HL-60 (cell line): Measurements from ENCODE around the gene VAV2.

Experiments
- DNase-seq, 2 experiments: peaks; one replicate each; pipeline ENCODE4 v3.0.0-alpha.2; 2010 to 2020; ENCODE audit warnings: low read depth in 1 of 2, low spot score in 1 of 2
- H3K27ac ChIP-seq: fragments of 250-450 bp; sonication (Bioruptor Pico); replicated peaks from 2 replicates; pipeline ENCODE4 v1.5.1; 2020; ENCODE audit warnings: mild to moderate bottlenecking, moderate library complexity
- H3K27me3 ChIP-seq: fragments of 250-450 bp; sonication (Bioruptor Pico); 2 replicates; pipeline ENCODE4 v1.5.1; 2021; ENCODE audit warnings: mild to moderate bottlenecking, moderate library complexity; ENCODE audit not compliant: insufficient read depth, poor library complexity, severe bottlenecking
- H3K4me3 ChIP-seq: replicated peaks from 2 replicates; pipeline ENCODE4 v1.5.1; 2011; ENCODE audit warnings: mild to moderate bottlenecking, control low read depth, low read length; ENCODE audit not compliant: insufficient read depth
- GABPA ChIP-seq: IDR thresholded peaks from 2 replicates; pipeline ENCODE4 v1.6.1; 2012; ENCODE audit warnings: low read depth
- POLR2AphosphoS5 ChIP-seq: IDR thresholded peaks from 2 replicates; pipeline ENCODE4 v1.6.1; 2012; ENCODE audit warnings: low read depth
- SPI1 ChIP-seq: IDR thresholded peaks from 2 replicates; pipeline ENCODE4 v1.6.1; 2012; ENCODE audit warnings: low read depth, mild to moderate bottlenecking, borderline replicate concordance
- TF ChIP-seq, protein P1 (sequence below): IDR thresholded peaks from 2 replicates; pipeline ENCODE4 v1.6.1; 2012; ENCODE audit warnings: low read depth; ENCODE audit not compliant: insufficient replicate concordance
- TF ChIP-seq, protein P2 (sequence below): IDR thresholded peaks from one replicate; pipeline ENCODE4 v1.5.1; 2011; ENCODE audit warnings: low read length, control low read depth, inconsistent platforms; ENCODE audit not compliant: insufficient read depth

The VAV2 gene

DNA sequence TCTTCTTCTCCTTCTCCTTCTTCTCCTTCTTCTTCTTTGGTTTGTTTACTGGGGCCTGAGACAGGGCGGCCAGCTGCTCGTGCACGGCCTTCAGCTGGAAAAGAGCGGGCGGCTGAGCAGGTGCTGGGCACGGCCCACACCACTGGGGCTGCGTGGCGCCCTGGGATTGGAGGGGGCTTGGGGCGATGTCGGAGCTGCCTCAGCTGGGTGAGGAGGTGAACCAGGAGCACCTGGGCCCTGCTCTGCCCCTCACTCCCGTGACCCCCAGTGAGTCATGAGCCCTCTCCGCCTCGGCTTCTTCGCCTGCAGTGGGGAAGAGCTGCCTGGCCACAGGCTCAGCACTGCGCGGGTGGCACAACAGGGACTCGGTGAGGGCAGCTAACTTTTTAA lies 48.0 kb upstream of the VAV2 start:
- H3K4me3 ChIP-seq: no peak overlapping the region
- TF ChIP-seq GABPA: no peak
- no peak for TF ChIP-seq POLR2AphosphoS5
- TF ChIP-seq, protein P1, sequence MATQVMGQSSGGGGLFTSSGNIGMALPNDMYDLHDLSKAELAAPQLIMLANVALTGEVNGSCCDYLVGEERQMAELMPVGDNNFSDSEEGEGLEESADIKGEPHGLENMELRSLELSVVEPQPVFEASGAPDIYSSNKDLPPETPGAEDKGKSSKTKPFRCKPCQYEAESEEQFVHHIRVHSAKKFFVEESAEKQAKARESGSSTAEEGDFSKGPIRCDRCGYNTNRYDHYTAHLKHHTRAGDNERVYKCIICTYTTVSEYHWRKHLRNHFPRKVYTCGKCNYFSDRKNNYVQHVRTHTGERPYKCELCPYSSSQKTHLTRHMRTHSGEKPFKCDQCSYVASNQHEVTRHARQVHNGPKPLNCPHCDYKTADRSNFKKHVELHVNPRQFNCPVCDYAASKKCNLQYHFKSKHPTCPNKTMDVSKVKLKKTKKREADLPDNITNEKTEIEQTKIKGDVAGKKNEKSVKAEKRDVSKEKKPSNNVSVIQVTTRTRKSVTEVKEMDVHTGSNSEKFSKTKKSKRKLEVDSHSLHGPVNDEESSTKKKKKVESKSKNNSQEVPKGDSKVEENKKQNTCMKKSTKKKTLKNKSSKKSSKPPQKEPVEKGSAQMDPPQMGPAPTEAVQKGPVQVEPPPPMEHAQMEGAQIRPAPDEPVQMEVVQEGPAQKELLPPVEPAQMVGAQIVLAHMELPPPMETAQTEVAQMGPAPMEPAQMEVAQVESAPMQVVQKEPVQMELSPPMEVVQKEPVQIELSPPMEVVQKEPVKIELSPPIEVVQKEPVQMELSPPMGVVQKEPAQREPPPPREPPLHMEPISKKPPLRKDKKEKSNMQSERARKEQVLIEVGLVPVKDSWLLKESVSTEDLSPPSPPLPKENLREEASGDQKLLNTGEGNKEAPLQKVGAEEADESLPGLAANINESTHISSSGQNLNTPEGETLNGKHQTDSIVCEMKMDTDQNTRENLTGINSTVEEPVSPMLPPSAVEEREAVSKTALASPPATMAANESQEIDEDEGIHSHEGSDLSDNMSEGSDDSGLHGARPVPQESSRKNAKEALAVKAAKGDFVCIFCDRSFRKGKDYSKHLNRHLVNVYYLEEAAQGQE: no peak
- TF ChIP-seq SPI1: no peak
- TF ChIP-seq, protein P2, sequence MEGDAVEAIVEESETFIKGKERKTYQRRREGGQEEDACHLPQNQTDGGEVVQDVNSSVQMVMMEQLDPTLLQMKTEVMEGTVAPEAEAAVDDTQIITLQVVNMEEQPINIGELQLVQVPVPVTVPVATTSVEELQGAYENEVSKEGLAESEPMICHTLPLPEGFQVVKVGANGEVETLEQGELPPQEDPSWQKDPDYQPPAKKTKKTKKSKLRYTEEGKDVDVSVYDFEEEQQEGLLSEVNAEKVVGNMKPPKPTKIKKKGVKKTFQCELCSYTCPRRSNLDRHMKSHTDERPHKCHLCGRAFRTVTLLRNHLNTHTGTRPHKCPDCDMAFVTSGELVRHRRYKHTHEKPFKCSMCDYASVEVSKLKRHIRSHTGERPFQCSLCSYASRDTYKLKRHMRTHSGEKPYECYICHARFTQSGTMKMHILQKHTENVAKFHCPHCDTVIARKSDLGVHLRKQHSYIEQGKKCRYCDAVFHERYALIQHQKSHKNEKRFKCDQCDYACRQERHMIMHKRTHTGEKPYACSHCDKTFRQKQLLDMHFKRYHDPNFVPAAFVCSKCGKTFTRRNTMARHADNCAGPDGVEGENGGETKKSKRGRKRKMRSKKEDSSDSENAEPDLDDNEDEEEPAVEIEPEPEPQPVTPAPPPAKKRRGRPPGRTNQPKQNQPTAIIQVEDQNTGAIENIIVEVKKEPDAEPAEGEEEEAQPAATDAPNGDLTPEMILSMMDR: no peak
- DNase-seq: no peak
- H3K27me3 ChIP-seq: no peaks in the 10 kb centered on the region
- no peak overlapping the region for H3K27ac ChIP-seq

DNA sequence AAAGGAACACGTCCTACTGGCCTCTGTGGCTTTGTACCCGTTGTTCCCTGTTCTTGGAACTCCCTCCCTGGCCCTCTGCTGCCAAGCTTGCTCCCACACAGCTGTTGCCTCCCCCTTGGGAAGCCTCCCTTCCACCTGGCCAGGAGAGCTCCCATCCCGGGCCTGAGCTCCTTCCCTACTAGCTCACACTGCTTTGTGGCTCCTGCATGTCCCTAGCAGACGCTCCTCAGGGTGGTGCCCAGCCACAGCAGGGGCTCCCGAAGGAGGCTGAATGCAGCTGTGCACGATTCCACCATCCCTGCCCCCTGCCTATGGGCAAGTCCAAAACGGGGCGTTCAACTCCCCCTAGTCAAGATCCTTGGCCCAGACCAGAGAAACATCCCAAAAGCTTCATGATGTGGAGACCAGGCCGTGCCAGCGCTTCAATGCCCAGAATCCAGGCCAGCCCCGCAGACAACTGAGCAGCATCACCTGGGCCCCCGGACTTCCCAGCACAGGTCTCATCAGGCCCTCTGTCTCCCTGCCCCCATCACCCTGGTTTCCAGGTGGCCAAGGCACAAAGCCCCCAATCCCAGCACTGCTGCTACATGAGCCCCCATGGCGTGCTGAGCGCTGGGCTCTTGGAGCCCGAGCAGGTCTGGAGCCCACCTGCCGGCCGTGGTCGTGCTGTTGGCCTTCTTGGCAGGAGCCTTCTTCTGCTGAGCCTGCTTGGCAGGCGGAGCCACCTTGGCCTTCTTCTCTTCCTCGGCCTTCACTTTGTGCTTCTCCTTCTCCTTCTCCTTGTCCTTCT lies 47.5 kb upstream of the VAV2 start:
- DNase-seq: no peak

DNA sequence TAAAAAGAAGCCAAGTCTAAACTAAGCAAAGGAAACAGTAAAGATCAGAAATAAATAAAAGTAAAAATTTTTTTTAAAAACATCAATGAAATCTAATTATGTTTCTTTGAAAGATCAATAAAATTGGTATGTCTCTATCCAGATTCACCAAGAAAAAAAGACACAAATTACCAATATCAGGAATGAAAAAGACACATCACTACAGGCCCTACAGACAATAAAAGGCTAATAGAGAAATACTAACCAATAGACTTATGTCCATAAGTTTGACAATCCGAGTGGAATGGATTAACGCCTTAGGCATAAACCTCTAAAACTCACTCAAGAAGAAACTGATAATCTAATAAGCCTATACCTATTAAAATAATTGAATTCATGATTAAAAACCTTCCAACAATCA lies 45.5 kb upstream of the VAV2 start:
- DNase-seq: no peak
- no peak overlapping the region for H3K4me3 ChIP-seq
- H3K27me3 ChIP-seq: no peaks in the 10 kb centered on the region
- H3K27ac ChIP-seq: no peak overlapping the region
- TF ChIP-seq, protein P1: no peak
- TF ChIP-seq GABPA (no peak), SPI1 (no peak), POLR2AphosphoS5 (no peak)
- TF ChIP-seq, protein P2: no peak

More for the DNA sequence above, 47.5 kb upstream of the VAV2 start:
- no peak for TF ChIP-seq GABPA
- no peak for TF ChIP-seq SPI1
- TF ChIP-seq, protein P2: no peak
- TF ChIP-seq POLR2AphosphoS5: no peak
- TF ChIP-seq, protein P1: no peak
- Histone ChIP-seq H3K27me3 (no peaks in the 10 kb centered on the region), H3K4me3 (no peak overlapping the region), H3K27ac (no peak overlapping the region)
